RWPE2 (cell line): Measurements from ENCODE around the gene ACLY.

Experiments
- ATAC-seq: fragments of 200-7000 bp; cut with Tn5 transposase; 3 replicates; pipeline ENCODE4 v1.9.1; 2021; ENCODE audit warnings: low read depth
- DNase-seq: peaks from one replicate; pipeline ENCODE4 v3.0.0-alpha.2; 2020; ENCODE audit warnings: low spot score
- H3K27ac ChIP-seq: fragments of 450-650 bp; 2 replicates; pipeline ENCODE4 v1.5.1; 2017; ENCODE audit warnings: mild to moderate bottlenecking; ENCODE audit not compliant: poor library complexity, severe bottlenecking
- H3K27me3 ChIP-seq: fragments of 250-450 bp; sonication (Bioruptor Pico); 2 replicates; pipeline ENCODE4 v1.5.1; 2021; ENCODE audit warnings: mild to moderate bottlenecking, moderate library complexity; ENCODE audit not compliant: insufficient read depth, poor library complexity, severe bottlenecking
- H3K36me3 ChIP-seq: fragments of 250-450 bp; sonication (Bioruptor Pico); 2 replicates; pipeline ENCODE4 v1.5.1; 2020; ENCODE audit warnings: low read depth, mild to moderate bottlenecking, moderate library complexity
- H3K4me1 ChIP-seq: fragments of 250-450 bp; sonication (Bioruptor Pico); 2 replicates; pipeline ENCODE4 v1.5.1; 2021; ENCODE audit warnings: mild to moderate bottlenecking, moderate library complexity; ENCODE audit not compliant: insufficient read depth, poor library complexity, severe bottlenecking
- H3K4me3 ChIP-seq: fragments of 250-450 bp; sonication (Bioruptor Pico); 2 replicates; pipeline ENCODE4 v1.5.1; 2021; ENCODE audit warnings: mild to moderate bottlenecking, moderate library complexity; ENCODE audit not compliant: severe bottlenecking
- H3K9me3 ChIP-seq: fragments of 250-450 bp; sonication (Bioruptor Pico); 2 replicates; pipeline ENCODE4 v1.5.1; 2021; ENCODE audit warnings: mild to moderate bottlenecking, moderate library complexity; ENCODE audit not compliant: severe bottlenecking
- TF ChIP-seq, protein P1 (sequence below): fragments of 450-650 bp; IDR thresholded peaks from one replicate; pipeline ENCODE4 v1.5.1; 2017; ENCODE audit warnings: mild to moderate bottlenecking, moderate library complexity; ENCODE audit not compliant: poor library complexity, severe bottlenecking

Gene ACLY

DNA sequence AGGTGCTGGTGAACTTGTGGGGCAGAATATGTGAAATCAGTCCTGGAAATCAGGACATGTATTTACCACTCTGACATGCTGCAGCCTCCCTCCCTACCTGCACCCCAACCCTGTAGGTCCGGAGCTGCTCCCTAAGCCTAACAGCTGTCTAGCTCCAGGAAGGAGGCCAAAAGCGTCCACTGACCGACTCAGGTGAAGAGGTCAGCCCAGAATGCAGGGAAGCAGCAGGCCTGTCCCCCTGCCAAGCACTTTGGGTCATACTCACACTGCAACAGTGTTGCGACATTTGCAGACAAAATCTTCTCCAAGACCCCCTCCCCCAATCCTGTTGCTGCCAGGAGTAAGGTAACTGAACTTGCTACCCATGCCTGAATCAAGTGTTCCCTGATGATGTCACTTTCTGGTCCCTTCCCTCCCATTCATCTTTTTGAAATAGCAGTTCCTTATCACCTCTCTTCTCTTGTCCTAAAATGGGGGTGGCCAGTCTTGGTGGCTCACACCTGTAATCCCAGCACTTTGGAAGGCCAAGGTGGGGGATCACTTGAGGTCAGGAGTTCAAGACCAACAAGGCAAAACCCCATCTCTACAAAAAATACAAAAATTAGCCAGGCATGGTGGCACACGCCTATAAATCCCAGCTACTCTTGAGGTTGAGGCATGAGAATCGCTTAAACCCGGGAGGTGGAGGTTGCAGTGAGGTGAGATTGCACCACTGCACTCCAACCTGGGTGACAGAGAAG is 1.3 kb upstream of the ACLY start:
- no peak overlapping the region for H3K4me3 ChIP-seq
- ATAC-seq: no peak
- TF ChIP-seq, protein P1, sequence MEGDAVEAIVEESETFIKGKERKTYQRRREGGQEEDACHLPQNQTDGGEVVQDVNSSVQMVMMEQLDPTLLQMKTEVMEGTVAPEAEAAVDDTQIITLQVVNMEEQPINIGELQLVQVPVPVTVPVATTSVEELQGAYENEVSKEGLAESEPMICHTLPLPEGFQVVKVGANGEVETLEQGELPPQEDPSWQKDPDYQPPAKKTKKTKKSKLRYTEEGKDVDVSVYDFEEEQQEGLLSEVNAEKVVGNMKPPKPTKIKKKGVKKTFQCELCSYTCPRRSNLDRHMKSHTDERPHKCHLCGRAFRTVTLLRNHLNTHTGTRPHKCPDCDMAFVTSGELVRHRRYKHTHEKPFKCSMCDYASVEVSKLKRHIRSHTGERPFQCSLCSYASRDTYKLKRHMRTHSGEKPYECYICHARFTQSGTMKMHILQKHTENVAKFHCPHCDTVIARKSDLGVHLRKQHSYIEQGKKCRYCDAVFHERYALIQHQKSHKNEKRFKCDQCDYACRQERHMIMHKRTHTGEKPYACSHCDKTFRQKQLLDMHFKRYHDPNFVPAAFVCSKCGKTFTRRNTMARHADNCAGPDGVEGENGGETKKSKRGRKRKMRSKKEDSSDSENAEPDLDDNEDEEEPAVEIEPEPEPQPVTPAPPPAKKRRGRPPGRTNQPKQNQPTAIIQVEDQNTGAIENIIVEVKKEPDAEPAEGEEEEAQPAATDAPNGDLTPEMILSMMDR: no peak

GRCh38 chr17:41919165-41919817 is 540 bp upstream of the ACLY start:
- ATAC-seq (peak; percentile 75), DNase-seq (peak; percentile 75)
- H3K4me3 ChIP-seq: peak overlapping the region; percentile 84
- H3K36me3 ChIP-seq: peaks cover 23% of the 10 kb centered on the region
- H3K27me3 ChIP-seq: no peaks in the 10 kb centered on the region
- peaks cover 28% of the 10 kb centered on the region for H3K4me1 ChIP-seq
- no peaks in the 10 kb centered on the region for H3K9me3 ChIP-seq
- TF ChIP-seq, protein P1: no peak
- H3K27ac ChIP-seq: peak overlapping the region; percentile 87

More for the DNA sequence above, 1.3 kb upstream of the ACLY start:
- H3K36me3 ChIP-seq: peaks cover 16% of the 10 kb centered on the region
- no peaks in the 10 kb centered on the region for H3K9me3 ChIP-seq
- H3K27ac ChIP-seq: peak overlapping the region; percentile 87
- H3K4me1 ChIP-seq: peaks cover 28% of the 10 kb centered on the region
- H3K27me3 ChIP-seq: no peaks in the 10 kb centered on the region
- no peak for DNase-seq

DNA sequence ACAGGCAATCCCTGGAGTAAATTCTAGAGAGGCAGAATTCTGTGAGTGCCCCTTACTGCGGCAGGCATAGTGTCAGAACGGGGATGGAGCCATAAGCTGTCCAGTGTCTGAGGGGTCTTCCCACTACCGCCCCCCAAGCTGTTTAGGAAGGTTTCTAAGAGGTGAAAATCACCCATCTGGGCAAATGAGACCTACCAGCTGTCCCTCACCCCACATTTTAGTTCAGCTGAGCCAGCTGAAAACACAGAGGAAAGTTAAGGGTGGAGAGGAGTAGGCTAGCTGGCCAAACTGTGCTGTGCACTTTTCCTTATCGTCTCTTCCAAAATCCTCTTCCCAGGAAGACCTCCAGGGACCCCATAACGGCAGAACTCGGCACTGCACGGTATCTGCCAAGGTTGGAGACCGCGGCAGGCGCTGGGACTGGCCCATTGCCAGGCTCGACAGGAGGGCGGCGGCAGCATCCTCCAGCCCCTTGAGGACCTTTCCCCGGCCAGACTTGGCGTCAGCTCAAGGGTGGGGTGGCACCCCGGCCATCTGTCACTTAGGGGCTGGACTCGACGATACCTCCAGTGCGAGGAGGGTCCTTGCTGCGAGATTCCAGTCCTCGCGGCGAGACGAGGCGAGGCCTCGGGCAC is 955 bp downstream of the ACLY start:
- peaks cover 28% of the 10 kb centered on the region for H3K4me1 ChIP-seq
- ATAC-seq: no peak

DNA sequence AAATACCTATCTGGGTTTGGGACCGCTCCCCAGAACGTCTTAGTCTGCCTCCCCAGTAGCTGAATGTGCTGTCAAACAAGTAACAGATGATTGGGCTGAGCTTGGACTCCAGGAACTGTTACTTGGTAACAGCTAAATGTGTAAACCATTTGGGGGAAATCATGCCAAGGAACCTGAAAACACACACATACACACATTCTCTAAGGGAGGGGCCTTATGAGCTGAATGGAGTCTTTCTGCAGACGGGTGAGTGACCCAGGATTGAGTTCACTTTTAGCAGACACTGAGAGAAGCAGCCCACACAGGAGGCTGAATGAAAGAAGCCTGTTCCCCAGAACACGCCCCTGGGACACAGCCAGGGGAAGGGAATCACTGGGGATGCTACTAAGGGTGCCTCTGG is 1.6 kb downstream of the ACLY start:
- Histone ChIP-seq H3K27me3 (no peaks in the 10 kb centered on the region), H3K4me1 (peaks cover 28% of the 10 kb centered on the region), H3K27ac (peak overlapping the region; percentile 87), H3K36me3 (peaks cover 43% of the 10 kb centered on the region), H3K9me3 (no peaks in the 10 kb centered on the region), H3K4me3 (peak overlapping the region; percentile 84)
- DNase-seq (no peak), ATAC-seq (no peak)
- TF ChIP-seq, protein P1: no peak

More for the DNA sequence above, 955 bp downstream of the ACLY start:
- TF ChIP-seq, protein P1: no peak
- peak overlapping the region; percentile 87 for H3K27ac ChIP-seq
- DNase-seq: no peak
- no peaks in the 10 kb centered on the region for H3K27me3 ChIP-seq
- peaks cover 37% of the 10 kb centered on the region for H3K36me3 ChIP-seq
- no peaks in the 10 kb centered on the region for H3K9me3 ChIP-seq
- peak overlapping the region; percentile 84 for H3K4me3 ChIP-seq
